ENCODE measurements around the gene CTAGE9.

The CTAGE9 gene

DNA sequence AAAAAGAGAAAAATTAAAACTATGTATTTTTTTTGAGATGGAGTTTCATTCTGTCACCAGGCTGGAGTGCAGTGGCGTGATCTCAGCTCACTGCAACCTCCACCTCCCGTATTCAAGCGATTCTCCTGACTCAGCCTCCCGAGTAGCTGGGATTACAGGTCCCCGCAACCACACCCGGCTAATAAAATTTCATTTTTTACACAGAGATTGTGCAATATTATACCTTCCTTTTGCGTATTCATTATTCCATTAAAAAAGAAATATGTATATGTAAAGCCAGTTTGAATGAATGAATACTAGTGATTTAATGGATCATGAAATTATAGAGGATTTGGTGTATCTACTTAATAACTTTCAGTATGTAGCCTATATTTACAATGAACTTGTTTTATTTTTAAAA, 38.2 kb upstream of the CTAGE9 start:
- TF ChIP-seq, protein P1, sequence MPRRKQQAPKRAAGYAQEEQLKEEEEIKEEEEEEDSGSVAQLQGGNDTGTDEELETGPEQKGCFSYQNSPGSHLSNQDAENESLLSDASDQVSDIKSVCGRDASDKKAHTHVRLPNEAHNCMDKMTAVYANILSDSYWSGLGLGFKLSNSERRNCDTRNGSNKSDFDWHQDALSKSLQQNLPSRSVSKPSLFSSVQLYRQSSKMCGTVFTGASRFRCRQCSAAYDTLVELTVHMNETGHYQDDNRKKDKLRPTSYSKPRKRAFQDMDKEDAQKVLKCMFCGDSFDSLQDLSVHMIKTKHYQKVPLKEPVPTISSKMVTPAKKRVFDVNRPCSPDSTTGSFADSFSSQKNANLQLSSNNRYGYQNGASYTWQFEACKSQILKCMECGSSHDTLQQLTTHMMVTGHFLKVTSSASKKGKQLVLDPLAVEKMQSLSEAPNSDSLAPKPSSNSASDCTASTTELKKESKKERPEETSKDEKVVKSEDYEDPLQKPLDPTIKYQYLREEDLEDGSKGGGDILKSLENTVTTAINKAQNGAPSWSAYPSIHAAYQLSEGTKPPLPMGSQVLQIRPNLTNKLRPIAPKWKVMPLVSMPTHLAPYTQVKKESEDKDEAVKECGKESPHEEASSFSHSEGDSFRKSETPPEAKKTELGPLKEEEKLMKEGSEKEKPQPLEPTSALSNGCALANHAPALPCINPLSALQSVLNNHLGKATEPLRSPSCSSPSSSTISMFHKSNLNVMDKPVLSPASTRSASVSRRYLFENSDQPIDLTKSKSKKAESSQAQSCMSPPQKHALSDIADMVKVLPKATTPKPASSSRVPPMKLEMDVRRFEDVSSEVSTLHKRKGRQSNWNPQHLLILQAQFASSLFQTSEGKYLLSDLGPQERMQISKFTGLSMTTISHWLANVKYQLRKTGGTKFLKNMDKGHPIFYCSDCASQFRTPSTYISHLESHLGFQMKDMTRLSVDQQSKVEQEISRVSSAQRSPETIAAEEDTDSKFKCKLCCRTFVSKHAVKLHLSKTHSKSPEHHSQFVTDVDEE (CRISPR knock-in tag; IDR thresholded peaks at IDR 0.05): no peak
- TF ChIP-seq TOX (CRISPR knock-in tag; IDR thresholded peaks at IDR 0.05; ENCODE audit: borderline replicate concordance) (no peak), ESRRG (CRISPR knock-in tag; IDR thresholded peaks at IDR 0.05) (no peak), CSDC2 (CRISPR knock-in tag; IDR thresholded peaks at IDR 0.05) (no peak), ZNF565 (CRISPR knock-in tag; conservative IDR thresholded peaks at IDR 0.05; ENCODE audit: low read depth) (no peak), RARB (CRISPR knock-in tag; IDR thresholded peaks at IDR 0.05) (no peak), ISL1 (CRISPR knock-in tag; IDR thresholded peaks at IDR 0.05) (no peak), ARNTL (CRISPR knock-in tag; IDR thresholded peaks at IDR 0.05; ENCODE audit: borderline replicate concordance, low read depth) (no peak), OSR1 (CRISPR knock-in tag; IDR thresholded peaks at IDR 0.05) (no peak)
- TF ChIP-seq, protein P2, sequence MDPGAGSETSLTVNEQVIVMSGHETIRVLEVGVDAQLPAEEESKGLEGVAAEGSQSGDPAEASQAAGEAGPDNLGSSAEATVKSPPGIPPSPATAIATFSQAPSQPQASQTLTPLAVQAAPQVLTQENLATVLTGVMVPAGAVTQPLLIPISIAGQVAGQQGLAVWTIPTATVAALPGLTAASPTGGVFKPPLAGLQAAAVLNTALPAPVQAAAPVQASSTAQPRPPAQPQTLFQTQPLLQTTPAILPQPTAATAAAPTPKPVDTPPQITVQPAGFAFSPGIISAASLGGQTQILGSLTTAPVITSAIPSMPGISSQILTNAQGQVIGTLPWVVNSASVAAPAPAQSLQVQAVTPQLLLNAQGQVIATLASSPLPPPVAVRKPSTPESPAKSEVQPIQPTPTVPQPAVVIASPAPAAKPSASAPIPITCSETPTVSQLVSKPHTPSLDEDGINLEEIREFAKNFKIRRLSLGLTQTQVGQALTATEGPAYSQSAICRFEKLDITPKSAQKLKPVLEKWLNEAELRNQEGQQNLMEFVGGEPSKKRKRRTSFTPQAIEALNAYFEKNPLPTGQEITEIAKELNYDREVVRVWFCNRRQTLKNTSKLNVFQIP (CRISPR knock-in tag; IDR thresholded peaks at IDR 0.05; ENCODE audit: borderline replicate concordance, low read depth): no peak
- TF ChIP-seq, protein P3, sequence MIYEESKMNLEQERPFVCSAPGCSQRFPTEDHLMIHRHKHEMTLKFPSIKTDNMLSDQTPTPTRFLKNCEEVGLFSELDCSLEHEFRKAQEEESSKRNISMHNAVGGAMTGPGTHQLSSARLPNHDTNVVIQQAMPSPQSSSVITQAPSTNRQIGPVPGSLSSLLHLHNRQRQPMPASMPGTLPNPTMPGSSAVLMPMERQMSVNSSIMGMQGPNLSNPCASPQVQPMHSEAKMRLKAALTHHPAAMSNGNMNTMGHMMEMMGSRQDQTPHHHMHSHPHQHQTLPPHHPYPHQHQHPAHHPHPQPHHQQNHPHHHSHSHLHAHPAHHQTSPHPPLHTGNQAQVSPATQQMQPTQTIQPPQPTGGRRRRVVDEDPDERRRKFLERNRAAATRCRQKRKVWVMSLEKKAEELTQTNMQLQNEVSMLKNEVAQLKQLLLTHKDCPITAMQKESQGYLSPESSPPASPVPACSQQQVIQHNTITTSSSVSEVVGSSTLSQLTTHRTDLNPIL (CRISPR knock-in tag; IDR thresholded peaks at IDR 0.05; ENCODE audit: low read depth): no peak
- ATAC-seq: no peak

DNA sequence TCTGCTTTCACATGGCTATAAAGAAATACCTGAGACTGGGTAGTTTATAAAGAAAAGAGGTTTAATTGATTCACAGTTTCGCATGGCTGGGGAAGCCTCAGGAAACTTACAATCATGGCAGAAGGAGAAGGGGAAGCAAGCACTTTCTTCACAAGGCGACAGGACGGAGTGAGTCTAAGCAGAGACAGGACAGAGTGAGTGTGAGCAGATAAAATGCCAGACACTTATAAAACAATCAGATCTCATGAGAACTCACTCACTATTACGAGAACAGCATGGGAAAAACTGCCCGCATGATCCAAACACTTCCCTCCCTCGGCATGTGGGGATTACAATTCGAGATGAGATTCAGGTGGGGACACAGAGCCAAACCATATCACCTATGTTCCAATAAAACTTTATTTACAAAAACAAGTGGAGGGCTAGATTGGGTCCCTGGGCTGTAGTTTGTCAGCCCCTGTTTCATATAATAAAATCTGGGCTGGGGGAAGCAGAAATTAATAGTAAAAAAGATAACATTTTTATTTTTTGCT, 37.1 kb upstream of the CTAGE9 start:
- ATAC-seq: no peak
- TF ChIP-seq CSDC2 (CRISPR knock-in tag; IDR thresholded peaks at IDR 0.05): no peak
- TF ChIP-seq, protein P4, sequence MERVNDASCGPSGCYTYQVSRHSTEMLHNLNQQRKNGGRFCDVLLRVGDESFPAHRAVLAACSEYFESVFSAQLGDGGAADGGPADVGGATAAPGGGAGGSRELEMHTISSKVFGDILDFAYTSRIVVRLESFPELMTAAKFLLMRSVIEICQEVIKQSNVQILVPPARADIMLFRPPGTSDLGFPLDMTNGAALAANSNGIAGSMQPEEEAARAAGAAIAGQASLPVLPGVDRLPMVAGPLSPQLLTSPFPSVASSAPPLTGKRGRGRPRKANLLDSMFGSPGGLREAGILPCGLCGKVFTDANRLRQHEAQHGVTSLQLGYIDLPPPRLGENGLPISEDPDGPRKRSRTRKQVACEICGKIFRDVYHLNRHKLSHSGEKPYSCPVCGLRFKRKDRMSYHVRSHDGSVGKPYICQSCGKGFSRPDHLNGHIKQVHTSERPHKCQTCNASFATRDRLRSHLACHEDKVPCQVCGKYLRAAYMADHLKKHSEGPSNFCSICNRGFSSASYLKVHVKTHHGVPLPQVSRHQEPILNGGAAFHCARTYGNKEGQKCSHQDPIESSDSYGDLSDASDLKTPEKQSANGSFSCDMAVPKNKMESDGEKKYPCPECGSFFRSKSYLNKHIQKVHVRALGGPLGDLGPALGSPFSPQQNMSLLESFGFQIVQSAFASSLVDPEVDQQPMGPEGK (CRISPR knock-in tag; IDR thresholded peaks at IDR 0.05; ENCODE audit: borderline replicate concordance): no peak
- no peak for TF ChIP-seq OSR1 (CRISPR knock-in tag; IDR thresholded peaks at IDR 0.05)
- no peak for TF ChIP-seq PPARA (CRISPR knock-in tag; IDR thresholded peaks at IDR 0.05; ENCODE audit: borderline replicate concordance)
- TF ChIP-seq ISL1 (CRISPR knock-in tag; IDR thresholded peaks at IDR 0.05): no peak
- no peak for TF ChIP-seq SNAI2 (CRISPR knock-in tag; IDR thresholded peaks at IDR 0.05)
- TF ChIP-seq, protein P1 (CRISPR knock-in tag; IDR thresholded peaks at IDR 0.05): no peak
- TF ChIP-seq ESRRG (CRISPR knock-in tag; IDR thresholded peaks at IDR 0.05): no peak

DNA sequence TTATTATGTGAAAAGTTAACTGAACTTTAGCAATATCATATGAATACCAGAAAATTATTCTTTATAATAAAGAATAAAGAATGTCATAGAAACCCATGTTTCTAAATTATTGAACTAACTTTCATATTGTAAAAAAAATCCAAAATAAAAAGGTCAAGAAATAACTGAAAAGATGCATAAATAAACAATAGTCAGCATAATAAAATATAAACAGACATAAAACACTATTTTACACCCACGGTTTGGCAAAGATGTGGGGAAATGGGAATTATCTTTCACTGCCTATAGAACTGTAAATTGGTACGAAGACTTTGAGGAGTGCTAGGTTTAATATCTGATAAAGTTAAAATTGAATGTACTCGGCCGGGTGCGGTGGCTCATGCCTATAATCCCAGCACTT, 34.7 kb upstream of the CTAGE9 start:
- ATAC-seq: no peak
- no peak for TF ChIP-seq PPARA (CRISPR knock-in tag; IDR thresholded peaks at IDR 0.05; ENCODE audit: borderline replicate concordance)
- no peak for TF ChIP-seq CSDC2 (CRISPR knock-in tag; IDR thresholded peaks at IDR 0.05)
- TF ChIP-seq, protein P2 (CRISPR knock-in tag; IDR thresholded peaks at IDR 0.05; ENCODE audit: borderline replicate concordance, low read depth): no peak
- no peak for TF ChIP-seq SNAI2 (CRISPR knock-in tag; IDR thresholded peaks at IDR 0.05)
- TF ChIP-seq, protein P3 (CRISPR knock-in tag; IDR thresholded peaks at IDR 0.05; ENCODE audit: low read depth): no peak
- no peak for TF ChIP-seq ESRRG (CRISPR knock-in tag; IDR thresholded peaks at IDR 0.05)
- TF ChIP-seq ZNF565 (CRISPR knock-in tag; conservative IDR thresholded peaks at IDR 0.05; ENCODE audit: low read depth): no peak
- TF ChIP-seq, protein P5, sequence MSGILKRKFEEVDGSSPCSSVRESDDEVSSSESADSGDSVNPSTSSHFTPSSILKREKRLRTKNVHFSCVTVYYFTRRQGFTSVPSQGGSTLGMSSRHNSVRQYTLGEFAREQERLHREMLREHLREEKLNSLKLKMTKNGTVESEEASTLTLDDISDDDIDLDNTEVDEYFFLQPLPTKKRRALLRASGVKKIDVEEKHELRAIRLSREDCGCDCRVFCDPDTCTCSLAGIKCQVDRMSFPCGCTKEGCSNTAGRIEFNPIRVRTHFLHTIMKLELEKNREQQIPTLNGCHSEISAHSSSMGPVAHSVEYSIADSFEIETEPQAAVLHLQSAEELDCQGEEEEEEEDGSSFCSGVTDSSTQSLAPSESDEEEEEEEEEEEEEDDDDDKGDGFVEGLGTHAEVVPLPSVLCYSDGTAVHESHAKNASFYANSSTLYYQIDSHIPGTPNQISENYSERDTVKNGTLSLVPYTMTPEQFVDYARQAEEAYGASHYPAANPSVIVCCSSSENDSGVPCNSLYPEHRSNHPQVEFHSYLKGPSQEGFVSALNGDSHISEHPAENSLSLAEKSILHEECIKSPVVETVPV (CRISPR knock-in tag; IDR thresholded peaks at IDR 0.05): no peak
- no peak for TF ChIP-seq ZFP3 (CRISPR knock-in tag; IDR thresholded peaks at IDR 0.05)
- TF ChIP-seq ARNTL (CRISPR knock-in tag; IDR thresholded peaks at IDR 0.05; ENCODE audit: borderline replicate concordance, low read depth): no peak
- TF ChIP-seq ZNF70 (CRISPR knock-in tag; IDR thresholded peaks at IDR 0.05): no peak
